Activated CD4-positive, alpha-beta T cell treated with anti-CD3 and anti-CD28 coated beads, Interleukin-2, amount 50 U/mL, for 48 hours (primary cell): ENCODE measurements around the gene SIK3.
A peak's percentile ranks its signal among the peaks of the same experiment; 100 is the strongest.

Experiments
- DNase-seq, 2 experiments: peaks; one replicate each; pipeline ENCODE4 v3.0.0-alpha.2; 2020

The SIK3 gene

DNA sequence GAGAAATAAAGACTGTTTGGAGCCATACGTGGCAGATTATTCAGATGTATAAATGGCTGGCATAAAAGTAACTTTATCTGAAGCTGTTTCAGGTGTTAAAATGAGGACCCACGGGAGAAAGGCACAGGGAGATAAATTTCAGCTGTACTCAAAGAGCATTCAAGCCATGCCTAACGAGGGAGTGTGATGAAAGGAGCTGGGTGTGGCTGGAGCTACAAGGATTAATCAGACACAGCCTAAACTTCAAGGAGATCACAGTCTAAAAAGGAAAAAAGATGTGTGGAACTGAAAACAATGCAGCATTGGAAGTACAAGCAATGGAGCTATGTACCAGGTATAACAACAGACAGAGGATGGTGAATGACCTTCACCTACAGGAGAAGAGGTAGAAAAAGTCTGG is 140.0 kb downstream of the SIK3 start:
- no peak for DNase-seq

DNA sequence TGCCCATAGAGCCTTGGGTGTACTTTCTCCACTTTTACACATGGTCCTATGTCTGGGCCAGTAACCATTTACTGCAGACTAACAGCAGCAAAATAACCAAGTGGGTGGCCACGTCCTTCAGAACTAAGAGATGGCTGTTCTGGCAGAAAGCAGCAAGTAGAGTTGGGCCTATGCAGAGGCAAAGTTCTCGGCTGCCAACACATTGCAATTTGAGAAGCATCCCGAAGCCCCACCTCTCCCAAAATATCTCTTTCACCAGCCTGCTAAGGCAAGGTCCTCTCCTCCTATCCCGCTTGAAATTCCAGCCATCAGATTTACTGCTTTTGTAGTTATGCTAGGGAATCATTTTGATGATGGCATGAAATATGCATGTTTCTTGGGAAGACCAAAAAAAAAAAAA is 142.3 kb downstream of the SIK3 start:
- DNase-seq, result no peak

- no peak for DNase-seq
These were observed 142.7 kb downstream of the SIK3 start for GRCh38 chr11:116955548-116955947.

DNA sequence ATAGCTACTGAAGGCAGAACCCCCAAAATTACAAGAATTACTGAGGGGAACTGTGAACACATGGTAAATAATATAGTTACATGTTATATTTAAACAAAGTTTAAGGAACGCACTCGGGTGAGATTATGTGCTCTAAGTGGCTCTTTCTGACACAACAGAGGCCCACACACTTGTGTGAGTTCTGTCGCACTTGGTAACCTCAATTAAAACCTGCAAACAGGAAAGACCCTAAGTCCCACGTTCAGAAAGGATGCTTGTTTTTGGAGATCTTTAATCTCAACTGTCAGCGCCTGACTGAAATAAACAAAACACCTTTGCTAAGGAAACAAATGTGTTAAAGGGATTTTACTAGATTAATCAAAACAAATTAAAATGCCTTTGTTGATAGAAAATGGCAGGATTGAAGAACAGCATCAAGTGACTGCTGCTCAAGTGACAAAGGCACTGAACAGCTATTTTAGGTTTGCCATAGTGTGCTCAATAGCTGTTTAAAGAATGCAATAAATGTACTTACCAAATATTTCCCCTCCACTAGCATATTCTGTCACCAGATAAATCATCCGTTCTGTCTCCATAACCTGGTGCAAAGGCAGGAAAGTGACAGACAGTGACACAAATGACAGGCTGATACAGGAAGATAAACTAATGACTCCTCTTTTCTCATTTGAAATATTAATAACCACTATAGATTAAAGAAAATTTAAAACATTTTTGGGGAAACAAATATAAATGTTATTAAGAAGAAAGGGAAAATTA is 144.5 kb downstream of the SIK3 start:
- no peak for DNase-seq

- no peak for DNase-seq
These were observed 146.5 kb downstream of the SIK3 start for GRCh38 chr11:116951762-116952161.

DNA sequence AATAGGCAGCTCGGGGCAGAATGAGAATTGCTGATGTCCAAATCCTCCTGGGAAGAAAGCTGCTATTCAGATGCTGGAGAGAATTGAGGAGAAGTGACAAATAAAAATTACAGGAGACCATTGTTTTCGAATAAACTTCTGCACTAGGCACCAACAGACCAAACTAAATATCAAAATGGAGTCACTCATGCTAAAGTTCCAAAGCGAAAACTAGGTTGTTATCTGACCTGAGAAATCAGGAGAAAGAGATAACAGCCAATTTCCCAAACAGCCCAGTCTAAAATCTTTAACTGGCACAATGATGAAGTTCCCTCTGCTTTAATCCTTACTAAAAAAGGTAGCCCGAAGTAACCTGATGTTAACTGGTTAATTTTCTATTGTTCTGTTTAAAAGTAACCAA is 148.0 kb downstream of the SIK3 start:
- DNase-seq, result no peak

DNA sequence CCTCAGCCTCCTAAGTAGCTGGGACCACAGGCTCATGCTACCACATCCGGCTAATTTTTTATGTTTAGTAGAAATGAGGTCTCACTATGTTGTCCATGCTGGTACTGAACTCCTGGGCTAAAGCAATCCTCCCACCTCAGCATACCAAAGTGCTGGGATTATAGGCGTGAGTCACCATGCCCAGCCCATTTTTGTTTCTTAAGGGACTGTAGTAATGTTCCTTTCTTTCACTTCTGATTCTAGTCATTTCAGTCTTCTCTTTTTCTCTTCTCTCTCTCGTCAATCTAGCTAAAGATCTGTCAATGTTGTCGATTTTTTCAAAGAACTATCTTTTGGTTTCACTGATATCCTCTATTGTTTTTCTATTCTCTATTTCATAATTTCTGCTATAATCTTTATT is 149.8 kb downstream of the SIK3 start:
- DNase-seq, result peak; percentile 34 to 56

GRCh38 chr11:116946414-116946813 is 151.8 kb downstream of the SIK3 start:
- DNase-seq, result no peak

- no peak for DNase-seq
These were observed 158.7 kb downstream of the SIK3 start for GRCh38 chr11:116939499-116939898.

GRCh38 chr11:116938471-116939070 is 159.7 kb downstream of the SIK3 start:
- DNase-seq, result no peak

GRCh38 chr11:116936754-116937446 is 161.3 kb downstream of the SIK3 start:
- no peak for DNase-seq

DNA sequence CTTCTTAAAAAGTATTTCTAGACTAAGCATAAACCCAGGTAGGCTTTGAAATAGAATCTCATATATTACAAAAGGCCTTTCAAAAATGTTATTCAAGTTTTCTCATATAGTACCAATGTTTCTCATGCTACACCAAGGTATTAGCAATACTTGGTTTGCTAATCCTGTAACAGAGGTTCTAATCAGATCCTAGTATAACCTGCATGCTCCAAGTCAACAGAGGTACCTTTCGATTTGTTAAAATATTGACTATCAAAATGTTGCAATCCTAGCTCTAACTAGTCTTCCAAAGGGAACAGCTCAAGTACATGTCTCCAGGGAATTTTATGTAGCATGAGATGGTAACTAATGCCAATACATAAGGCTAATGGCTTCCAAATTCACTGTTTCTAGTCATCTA is 162.7 kb downstream of the SIK3 start:
- no peak for DNase-seq

DNA sequence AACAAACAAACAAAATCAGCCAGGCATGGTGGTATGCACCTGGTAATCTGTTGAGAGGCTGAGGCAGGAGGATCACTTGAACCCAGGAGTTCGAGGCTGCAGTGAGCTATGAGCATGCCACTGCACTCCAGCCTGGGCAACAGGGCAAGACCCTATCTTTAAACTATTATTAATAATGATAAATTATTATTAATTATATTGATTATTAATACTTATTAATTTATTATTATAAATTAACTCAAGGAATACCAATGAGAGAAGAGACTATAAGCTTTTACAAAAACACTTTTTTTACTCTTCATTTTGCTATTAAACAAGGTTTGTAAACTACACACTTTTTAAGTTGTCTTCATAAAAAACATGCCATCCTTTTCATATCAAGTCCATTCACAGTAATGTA is 163.1 kb downstream of the SIK3 start:
- no peak for DNase-seq

DNA sequence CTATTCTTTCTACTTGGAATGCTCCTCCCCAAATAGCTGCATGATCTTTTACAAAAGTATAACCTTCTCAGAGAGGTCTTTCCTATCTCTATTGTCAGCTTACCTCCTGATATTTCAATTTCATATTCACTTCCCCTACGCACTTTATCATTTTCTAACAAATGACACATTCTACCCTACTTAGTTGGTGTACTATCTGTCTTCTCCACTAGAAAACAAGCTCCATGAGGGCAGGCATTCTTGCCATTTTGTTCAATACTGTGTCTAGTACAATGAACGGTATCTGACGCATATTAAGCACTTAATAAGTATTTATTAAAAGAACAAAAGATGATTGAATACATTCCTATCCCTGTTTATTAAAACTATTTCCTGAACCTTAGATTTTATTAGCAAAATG is 164.3 kb downstream of the SIK3 start:
- no peak for DNase-seq

DNA sequence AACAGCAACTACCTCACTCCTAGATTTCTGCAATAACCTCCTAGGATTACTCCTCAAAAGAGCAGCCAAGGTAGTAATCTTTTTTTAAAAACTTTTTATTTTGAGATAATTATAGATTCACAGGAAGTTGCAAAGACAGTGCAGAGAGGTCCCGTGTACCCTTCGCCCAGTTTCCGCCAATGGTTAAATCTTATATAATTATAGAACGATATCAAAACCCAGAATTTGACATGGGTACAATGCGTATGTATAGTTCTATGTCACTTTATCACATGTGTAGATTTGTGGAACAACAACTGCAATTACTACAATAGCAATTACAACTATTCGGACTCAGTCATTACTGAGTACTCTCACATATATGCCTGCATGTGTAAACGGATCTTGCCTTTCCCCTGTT is 166.0 kb downstream of the SIK3 start:
- DNase-seq, result no peak

DNA sequence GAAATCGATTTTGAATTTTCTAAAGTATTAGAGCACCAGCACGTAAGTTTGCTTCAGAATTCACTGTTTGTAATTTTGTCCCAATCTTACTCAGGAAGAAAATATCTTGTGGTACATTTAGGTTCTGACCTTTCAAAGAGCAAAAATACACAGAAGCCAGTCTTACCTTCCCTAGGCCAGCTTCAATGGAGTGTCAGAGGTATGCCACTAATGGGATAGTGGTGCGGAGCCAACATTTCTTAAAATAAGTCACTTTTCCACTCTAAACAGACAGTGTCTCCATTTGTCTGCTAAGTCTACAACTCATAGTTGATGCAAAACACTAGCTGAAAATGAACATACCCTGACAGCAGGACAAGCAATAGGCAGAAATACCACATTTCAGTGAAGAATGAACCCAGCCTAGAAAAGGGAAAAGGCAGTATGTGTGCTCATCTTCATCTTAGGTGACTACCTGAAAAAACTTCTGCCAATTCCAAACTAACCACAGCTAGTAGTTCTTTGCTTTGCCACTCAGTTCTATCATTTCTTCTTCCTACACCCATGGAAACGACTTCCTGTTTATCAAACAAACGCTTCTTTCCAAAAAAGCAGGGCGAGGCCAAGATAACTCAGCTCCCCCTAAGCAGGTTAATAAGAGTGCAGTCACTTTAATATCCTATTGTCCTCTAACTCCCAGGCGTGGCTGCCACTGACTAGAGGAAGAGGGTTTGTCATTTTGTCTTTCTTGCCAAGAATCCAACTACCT is 166.8 kb downstream of the SIK3 start:
- DNase-seq, result peak in 1 of 2 experiments; percentile 28

DNA sequence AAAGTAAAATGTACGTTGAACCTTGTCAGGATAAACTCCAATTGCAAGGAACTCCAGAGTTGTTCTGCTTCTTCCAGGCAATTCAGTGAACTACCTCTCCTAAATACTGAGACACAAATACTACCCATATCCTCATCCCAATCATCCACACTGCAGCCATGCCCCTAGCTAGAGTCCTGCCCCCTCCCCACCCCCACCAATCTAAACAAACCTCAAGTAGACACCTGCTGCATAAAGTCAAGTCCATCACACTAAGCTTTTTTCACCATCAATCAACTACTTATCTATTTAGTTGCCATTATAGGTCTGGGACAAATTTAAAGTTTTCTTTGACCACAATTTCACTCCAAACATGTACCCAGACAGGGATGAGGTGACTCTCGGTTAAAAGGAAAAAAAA is 167.6 kb downstream of the SIK3 start:
- DNase-seq, result no peak

DNA sequence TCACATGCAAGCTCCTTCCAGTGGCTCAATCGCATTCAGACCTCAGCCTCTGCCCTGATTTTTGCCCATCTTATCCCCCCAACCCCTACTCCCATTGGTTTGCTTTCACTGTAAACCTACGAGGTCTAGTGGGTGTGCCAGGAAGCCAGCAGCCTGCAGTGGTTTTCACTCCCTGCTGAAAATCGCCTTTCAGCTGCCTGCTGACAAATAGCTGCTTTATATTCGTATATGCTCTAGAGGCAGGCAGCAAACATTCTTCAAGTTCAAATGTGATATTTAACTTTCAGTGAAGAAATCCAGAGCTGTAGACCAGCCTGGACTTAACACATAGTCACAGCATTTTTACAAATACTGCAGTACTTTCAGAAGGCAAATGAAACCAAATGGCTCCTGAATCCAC is 168.1 kb downstream of the SIK3 start:
- peak; percentile 27 to 40 for DNase-seq

GRCh38 chr11:116929414-116930090 is 168.7 kb downstream of the SIK3 start:
- no peak for DNase-seq

DNA sequence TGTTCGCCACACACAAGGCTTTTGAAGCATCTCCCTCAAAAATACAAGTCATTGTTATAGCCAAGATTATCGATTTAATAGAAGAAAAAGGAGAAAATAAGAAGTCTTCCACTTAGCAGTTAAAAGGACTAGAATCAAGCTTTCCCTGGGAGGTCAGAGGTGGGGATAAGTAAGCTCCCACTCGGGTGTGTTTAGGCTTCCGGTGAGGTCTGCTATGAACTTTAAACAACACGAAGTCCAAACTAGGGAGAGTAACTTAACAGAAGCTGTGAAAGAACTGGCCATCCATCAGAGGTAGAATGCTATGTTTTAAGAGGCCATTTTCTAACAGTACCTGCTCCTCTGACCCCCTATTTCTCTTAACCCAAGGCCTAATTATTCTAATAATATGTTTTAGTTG is 169.4 kb downstream of the SIK3 start:
- no peak for DNase-seq

DNA sequence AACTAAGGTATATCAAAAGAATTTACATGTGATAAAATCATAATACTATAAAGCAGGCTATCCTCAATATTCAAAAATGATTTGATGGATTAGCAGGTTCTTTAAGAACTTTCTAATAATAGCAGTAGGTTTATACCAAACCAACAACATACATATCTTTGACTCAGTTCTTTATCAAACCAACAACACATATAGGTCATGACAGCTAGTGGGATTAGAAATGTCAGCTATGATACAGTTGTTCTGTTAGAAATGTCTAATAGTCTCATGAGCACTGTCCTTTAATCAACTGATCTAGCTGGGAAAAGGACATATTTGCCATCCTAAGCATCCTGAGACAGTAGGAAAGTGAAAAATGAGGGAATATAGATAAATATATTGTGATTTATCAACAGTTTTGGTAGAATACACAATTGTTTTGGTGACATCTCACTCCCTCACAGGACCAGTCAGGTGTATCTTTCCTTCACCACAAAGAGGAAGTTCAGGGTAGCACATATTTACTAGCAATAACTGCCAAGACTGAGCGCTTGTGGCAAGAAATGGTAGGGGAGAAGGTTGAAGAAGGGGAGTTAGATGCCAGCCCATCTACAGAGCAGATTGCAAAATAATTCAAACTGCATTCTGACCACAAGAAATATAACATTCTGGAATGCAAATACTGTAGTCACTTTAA is 170.0 kb downstream of the SIK3 start:
- DNase-seq, result no peak
